Measurements from ENCODE around the gene TMEM143.
"Not testable (repeated sequence)": the region's sequence is repeated elsewhere in the genome, so short reads cannot be mapped to it uniquely, and the experiment has no call there.

Gene TMEM143

DNA sequence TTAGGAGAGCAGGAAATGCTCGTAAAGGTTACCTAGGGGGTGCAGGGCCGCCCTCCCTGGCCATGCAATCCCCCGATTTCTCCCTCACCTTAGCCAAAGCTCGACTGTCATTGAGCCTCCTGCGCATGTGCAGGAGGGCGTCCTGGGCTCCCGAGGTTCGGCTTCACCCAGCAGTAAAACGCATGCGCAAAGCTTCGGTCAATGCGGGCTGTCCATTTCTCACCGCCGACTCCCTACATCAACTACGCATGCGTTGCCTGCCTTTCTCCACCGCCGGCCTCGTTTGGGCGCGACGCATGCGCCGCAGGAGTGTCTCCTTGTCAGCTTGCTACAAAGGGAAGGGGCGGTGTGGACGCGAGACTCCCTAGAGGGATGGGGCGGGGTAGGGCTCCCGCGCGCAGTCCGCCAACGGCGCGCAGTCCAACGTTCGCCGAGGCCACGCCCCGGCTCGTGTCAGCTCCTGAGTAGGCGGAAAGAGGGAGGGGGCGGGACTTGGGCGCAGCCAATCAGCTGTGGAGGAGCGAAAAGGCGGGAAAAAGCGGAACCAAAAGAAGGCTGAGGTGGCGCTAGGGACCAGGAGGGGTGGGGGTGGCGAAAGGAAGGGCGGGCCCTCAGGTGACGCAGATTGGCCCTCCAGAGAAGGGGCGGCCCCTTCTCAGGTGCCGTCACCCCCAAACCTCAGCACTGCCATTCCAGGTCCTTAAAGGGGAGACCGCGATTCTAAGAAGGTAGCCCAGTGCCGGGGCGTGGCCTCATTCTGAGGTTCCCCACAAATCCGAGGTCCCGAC lies at the start of gene TMEM143, which contains the start of gene SYNGR4:
TSS of gene TMEM143 (minus strand) at position 131 of the 788 bp plus-strand sequence. CDS start at position 111, 20 bp downstream.
TSS of gene SYNGR4 (plus strand) at position 558 of the 788 bp plus-strand sequence. CDS start 1,476 bp downstream, outside the sequence.
- peak; percentile 85 to 95 for DNase-seq (ENCODE audit: low read depth in 2 of 2, low spot score in 1 of 2)

DNA sequence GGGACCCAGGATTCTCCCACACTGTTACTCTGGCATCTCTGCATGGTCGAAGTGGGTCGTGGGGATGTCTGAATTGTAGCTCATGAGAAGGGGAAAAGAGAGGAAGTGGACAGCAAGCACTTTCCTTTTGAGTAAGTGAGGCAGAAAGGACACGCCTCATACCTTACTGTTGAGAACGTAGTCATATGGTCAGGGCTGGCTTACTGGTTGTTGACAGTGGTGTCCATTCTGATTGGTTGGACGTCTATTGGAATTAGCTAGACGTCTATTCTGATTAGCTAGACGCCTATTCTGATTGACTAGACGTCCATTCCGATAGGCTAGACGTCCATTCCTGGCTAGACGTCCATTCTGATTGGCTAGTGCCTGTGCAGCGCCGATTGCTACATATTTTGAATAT lies 42.1 kb upstream of the TMEM143 start:
- DNase-seq (ENCODE audit: low read depth in 2 of 2, low spot score in 1 of 2), result no peak

DNA sequence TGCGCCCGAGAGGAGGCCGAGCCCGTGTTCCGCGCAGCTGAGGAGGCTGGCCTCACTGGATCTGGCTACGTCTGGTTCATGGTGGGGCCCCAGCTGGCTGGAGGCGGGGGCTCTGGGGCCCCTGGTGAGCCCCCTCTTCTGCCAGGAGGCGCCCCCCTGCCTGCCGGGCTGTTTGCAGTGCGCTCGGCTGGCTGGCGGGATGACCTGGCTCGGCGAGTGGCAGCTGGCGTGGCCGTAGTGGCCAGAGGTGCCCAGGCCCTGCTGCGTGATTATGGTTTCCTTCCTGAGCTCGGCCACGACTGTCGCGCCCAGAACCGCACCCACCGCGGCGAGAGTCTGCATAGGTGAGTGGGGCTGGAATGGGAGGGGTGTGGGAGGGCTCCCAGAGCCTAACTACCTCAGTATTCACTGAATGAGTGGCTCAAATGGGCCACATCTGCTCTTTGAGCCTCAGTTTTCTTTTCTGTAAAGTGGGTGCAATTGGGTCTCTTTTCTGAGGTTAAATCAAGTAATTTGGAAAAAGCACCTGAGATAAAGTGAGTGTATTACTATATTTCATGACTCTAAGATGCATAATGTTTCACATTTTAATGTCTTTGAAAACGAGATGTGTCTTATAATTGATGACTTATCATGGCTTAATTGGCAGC lies 41.4 kb upstream of the TMEM143 start:
- no peak for DNase-seq (ENCODE audit: low read depth in 2 of 2, low spot score in 1 of 2)

DNA sequence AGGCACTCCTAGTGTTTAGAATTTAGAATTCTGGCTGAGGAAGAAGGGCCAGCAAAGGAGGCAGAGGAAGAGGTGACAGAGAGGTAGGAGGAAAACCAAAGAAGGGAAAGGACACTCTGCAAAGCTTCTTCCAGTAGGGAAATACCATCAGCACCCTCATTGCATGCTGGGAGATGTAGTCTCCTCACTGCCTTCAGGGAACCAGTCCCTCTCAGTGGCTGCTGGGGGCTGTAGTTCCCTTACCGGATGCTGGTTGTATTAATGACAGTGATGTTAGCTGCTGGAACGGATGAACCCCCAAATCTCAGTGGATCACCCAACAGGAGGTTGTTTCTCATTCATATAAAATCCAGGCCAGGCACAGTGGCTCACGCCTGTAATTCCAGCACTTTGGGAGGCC lies 39.9 kb upstream of the TMEM143 start:
- DNase-seq (ENCODE audit: low read depth in 2 of 2, low spot score in 1 of 2), result no peak

DNA sequence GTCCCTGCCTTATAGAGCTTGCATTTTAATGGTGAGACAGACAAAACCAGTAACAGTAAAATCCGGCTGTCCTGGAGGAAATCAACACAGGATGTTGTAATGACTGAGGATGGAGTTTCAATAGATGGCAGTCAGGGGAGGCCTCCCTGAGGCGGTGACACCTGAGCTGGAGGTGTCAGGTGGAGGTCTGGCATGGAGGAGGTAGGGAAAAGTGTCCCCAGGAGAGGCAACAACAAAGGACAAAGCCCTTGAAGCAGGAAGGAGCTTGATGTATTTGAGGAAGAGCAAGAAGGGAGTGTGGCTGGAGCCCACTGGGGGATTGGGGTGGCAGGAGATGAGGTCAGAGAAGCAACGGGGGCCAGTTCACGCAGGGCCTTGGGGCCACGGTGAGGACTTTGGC lies 37.5 kb upstream of the TMEM143 start:
- DNase-seq (ENCODE audit: low read depth in 2 of 2, low spot score in 1 of 2), result no peak

DNA sequence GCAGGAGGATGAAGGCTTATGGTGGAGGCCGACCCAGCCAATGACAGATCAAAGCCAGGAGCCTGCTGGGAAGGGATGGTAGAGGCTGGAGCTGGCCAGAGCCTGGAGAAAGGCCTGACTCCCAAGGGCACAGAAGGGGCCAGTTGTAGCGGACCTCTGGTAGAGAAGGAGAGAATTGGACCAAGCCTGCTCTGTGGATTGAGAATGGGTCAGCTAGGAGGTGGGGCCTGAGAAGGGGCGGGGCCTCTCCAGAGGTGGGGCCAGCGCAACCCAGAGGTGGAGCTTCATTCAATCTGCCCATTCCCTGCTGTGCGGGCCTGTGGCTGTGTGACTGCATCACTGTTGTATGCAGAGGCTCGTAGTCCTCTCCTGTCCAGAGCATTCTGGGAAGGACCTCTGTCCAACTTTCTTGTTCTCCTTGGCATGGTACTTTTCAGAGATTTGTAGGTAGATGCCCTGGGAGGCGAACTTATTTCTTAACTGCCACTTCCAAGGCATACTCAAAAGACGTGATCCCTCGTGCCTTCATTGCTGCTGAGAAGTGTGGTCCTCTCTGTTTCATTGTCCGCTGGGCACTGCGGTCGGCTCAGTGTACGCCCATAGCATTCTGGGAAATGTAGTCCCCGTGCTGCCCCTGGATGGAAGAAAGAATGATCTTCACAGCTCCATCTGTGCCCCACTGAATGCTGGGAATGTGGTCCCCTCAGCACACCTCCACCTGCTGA lies 36.4 kb upstream of the TMEM143 start:
- no peak for DNase-seq (ENCODE audit: low read depth in 2 of 2, low spot score in 1 of 2)

DNA sequence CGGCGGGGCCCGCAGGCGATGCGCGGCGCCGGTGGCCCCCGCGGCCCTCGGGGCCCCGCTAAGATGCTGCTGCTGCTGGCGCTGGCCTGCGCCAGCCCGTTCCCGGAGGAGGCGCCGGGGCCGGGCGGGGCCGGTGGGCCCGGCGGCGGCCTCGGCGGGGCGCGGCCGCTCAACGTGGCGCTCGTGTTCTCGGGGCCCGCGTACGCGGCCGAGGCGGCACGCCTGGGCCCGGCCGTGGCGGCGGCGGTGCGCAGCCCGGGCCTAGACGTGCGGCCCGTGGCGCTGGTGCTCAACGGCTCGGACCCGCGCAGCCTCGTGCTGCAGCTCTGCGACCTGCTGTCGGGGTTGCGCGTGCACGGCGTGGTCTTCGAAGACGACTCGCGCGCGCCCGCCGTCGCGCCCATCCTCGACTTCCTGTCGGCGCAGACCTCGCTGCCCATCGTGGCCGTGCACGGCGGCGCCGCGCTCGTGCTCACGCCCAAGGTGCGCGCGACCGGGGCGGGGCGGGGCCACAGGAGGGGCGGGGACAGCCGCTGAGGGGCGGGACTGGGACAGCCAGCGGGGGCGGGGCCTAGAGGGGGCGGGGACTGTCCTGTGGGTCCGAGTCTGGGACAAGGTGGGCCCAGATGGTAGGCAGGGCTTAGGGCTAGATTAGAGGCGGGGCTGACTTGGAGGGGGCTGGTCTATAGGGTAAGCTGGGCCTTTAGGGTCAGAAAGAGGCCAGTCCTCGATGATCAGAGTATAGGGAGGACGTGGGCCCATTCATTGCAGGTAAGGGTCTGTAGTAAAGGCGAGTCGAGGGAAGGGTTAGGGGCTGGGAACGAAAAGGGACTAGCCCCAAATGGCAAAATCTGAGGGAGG lies 34.9 kb upstream of the TMEM143 start:
- peak; percentile 56 to 67 for DNase-seq (ENCODE audit: low read depth in 2 of 2, low spot score in 1 of 2)

DNA sequence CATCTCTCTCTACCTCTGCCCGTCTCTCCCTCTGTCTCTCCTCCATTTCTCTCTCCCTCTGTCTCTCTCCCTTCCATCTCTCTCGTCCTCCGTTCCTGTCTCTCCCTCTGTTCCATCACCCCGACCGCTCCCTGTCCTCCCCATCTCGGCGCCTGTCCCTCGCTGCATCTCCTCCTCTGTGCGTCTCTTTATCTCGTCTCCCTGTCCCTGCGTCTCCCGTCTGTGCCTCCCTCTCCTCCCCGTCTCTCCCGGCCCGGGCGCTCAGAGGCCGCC lies 34.3 kb upstream of the TMEM143 start:
- DNase-seq (ENCODE audit: low read depth in 2 of 2, low spot score in 1 of 2), result no peak

DNA sequence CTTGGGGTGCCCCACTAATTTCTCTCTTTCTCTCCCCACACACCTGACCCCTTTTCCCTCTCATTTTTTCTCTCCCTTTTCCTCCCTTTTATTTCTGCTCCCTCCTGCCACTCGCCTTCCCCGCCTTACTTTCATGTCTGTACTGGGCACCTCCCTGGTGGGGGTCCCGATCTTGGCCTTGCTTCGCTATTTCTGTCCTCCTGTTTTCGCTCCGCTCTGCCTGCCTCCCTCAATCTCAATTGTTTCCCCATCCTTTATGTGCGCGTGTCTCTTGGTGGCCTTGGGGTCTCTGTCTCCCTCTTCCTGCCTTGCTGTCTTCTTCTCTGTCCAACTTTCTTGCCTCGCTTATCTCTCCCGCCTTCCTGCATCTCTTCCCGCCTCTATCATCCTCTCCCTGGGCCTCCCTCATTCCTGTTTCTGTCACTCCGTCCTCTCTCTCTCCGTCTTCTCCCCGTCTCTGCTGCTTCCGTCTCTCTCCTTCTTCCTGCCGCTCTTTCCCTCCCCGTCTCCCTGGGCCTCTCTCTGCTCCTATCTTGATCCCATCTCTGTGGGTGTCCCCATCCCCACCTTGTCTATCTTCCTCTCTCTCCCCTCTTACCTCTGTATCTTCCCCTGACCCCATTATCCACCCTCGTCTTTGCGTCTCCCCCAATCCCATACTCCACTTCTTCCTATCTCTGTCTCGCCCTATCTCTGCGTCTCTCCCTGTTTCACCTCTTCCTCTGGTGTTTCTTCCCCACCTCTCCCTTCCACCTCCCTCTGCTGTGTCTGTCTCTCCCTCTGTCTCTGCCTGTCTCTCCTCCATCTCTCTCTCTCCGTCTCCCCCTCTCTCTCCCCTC lies 33.7 kb upstream of the TMEM143 start:
- DNase-seq (ENCODE audit: low read depth in 2 of 2, low spot score in 1 of 2), result no peak

DNA sequence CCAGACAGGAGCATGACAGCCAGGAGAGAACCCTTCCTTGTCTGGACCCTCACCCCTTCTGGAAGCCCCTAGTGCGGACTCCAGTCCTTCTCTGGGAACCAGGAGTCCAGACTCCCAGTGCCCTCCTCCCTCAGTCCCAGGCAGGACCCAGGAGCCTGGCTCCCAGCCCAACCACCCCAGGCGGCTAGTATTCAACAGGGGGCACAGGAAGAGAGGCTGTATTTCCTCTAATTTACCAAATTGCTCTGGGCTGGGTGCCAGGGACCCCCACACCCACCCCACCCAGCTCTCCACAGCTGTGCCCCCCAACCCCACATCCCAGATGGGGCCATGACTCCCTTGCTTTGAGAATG lies 33.1 kb upstream of the TMEM143 start:
- no peak for DNase-seq (ENCODE audit: low read depth in 2 of 2, low spot score in 1 of 2)

DNA sequence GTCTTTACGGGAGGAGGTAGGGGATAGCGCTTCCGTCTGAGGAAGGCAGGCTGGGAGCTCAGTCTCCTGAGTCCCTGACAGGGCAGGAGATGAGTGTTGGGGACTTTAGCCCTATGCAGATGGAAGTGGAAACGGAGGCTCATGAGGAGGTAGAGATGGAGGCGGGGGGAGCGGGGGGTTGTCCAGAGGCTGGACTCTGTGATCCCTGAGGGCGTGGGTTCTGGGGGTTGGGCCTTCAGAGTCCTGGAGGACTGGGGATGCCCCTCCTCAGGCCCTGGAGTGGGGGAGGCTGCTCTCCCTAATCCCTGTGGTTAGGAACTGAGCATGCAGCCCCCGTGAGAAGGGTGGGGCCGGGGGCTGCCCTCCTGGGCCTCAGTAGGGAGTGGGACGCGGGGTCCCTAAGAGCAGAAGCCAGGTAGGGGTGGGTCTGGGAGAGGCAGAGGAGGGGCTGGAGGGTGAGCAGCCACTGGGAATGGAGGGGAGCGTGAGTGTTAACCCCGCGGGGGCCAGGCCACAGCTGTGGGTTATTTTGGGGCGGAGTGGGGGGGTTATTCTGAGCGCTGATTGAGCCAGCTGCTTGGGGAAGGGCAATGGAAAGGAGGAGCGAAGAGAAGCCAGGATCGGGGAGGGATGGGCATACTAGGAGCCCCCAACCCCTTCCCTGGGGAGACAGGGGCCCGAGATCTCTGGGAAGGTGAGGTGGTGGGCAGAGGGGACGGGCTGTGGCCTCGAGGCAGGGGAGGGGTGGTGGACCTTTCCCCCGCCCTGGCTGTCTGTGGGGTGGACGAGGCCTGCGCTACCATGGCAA lies 32.5 kb upstream of the TMEM143 start:
- no peak for DNase-seq (ENCODE audit: low read depth in 2 of 2, low spot score in 1 of 2)

DNA sequence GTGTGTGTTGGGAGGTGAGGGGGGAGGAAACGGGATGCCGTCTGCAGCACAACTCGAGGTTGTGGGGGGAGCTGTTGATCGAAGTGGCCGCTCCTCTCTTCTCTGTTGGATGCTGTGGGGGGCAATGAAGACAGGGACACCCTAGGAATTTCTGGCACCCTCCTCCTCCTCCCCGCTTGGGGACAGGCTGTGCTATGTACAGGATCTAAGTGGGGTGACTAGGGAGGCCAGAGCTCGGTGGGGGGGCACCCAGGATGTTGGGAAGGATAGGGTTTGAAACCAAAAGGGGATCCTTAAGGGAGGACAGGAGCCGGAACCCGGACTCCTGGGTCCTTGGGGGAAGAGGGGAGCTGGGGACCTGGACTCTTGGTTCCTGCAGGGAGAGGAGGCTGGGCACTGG lies 31.8 kb upstream of the TMEM143 start:
- no peak for DNase-seq (ENCODE audit: low read depth in 2 of 2, low spot score in 1 of 2)

DNA sequence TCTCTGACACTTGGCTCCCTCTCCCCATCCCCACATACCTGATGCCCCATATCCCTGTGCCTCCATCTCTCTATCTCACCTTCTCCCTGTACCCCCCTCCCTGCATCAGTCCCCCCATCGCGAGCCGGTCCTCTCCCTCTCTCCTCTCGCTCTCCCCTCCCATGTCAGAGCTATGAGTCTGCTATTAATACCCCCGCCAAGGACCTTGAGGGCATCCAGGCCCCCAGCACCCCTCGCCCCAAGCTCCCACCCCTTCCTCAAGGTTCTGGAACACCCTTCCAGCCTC lies 31.4 kb upstream of the TMEM143 start:
- DNase-seq (ENCODE audit: low read depth in 2 of 2, low spot score in 1 of 2), result no peak

DNA sequence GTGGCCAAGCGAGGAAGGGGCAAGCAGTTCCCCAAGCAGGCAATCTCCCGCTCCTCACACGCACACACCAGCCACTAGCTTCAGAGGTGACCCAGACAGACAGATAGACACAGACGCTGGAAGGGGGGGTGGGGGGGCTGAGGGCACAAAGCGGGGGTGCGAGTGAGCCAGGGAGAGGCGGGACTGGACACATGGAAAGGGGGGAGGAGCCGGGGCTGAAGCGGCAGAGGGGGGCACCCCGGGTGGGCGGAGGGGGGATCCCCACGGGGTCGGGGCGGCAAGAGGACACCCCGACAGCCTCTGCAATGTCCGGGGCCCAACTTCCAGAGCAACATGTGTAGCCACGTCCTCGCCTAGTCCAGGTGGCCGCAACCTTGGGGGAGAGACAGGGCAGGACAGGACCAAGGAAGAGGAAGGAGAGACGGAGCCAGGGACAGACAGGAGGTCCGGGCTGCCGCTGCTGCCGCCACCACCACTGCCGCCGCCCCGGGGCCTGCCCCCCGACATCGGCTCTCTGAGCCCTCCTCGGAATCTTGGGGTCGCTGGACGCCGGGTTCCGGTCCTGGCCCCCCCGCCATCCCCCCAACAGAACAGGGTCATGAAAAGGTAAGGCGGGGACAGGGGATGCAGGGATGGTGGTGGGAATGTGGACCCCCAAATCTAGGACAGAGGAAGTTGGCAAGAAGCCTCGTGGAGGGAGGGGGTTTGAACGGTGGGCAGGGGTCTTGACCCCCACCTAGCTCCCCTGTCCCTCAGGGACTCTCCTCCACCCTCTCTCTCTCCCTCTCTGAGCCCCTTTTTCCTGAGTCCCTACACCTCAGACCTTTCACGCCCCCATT lies 30.8 kb upstream of the TMEM143 start:
- DNase-seq (ENCODE audit: low read depth in 2 of 2, low spot score in 1 of 2), result no peak

DNA sequence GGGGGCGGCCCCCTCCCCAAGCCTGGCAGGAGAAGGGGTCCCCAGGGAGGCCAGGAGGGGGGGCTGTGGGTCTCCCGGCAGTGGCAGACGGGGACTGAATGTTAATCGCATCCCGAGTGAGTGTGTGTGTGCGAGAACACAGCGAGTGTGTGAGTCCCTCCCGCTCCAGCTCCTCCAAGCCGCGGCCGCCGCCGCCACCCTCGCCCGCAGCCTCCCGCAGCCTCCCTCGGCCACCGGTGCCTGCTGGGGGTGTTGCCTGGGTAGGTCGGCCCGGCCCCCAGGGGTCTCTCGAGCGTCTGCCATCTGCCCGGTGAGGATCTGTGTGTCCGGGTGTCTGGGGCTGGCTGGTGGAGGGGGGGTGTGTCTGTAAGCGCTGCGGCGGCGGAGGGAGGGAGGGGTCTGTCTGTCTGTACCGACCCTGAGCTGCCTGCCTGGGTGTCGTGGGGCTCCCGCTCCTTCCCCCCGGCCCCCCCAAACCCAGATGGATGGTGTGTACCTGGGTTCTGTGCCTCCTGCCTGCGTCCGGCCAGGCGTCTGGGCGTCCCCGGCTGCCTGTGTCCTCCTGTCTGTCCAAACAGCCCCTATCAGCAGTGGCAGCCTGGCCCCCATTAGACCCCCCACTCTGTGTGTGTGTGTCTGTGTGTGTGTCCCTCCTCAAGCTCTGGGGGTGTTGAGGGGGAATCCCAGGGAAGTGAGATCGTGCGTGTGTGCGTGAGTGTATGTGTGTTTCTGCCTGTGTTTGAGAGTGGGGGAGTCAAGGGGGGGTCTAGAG lies 30.0 kb upstream of the TMEM143 start, which contains the start of gene GRIN2D:
TSS of gene GRIN2D (plus strand) at position 110 of the 772 bp plus-strand sequence. CDS start 4,725 bp downstream, outside the sequence.
- no peak for DNase-seq (ENCODE audit: low read depth in 2 of 2, low spot score in 1 of 2)

DNA sequence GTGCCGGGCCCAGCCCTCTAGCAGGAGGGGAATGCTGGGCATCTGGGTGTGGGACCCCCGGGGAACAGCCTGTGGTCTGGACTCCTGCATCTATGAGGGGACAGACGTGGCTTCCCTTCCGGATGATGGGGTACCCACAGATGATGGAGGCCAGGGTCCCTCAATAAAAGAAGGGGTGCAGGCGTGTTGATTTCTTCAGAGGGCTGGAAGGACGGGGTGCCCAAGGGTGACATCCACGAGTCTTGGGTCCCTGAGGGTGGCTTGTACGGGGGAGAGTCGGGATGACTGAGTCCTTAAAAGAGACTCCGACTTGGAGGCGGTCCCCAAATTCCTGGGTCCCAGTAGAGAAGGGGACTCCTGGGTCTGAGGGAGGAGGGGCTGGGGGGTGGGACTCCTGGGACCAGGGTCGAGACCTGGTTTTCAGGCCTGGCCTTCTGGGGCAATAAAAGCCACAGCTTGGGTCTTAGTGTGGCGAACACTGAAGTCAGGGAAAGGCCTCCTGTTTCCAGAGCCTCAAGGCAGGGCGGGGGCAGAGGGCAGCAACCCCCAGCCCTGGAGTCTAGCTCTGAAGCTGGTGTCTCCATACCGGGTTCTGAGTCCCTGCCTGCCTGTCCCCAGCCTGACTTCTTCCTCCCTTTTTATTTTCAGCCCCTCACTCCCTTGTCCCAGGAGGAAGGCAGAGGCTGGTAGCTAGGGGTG lies 29.3 kb upstream of the TMEM143 start:
- DNase-seq (ENCODE audit: low read depth in 2 of 2, low spot score in 1 of 2), result no peak

DNA sequence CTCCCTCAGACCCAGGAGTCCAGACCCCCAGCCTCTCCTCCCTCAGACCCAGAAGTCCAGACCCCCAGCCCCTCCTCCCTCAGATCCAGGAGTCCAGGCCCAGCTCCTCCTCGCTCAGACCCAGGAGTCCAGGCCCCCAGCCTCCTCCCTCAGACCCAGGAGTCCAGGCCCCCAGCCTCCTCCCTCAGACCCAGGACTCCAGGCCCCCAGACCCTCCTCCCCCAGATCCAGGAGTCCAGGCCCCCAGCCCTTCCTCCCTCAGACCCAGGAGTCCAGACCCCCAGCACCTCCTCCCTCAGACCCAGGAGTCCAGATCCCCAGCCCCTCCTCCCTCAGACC lies 28.2 kb upstream of the TMEM143 start:
- not testable (repeated sequence) for DNase-seq (ENCODE audit: low read depth in 2 of 2, low spot score in 1 of 2)

All from stimulated activated CD8-positive, alpha-beta memory T cell treated with anti-CD3 and anti-CD28 coated beads, Interleukin-4, amount 100 ng/mL, for 4 hours (primary cell).